Activated CD8-positive, alpha-beta memory T cell treated with anti-CD3 and anti-CD28 coated beads, Interleukin-2, amount 10 ng/mL, durations not matched to agents 7 days and 5 days (primary cell): ENCODE measurements around the gene VWA1. TPM values are rescaled to one million over a fixed set of nuclear protein-coding genes. Genes with fewer than 3 reads are reported as not detected.
"Not testable (repeated sequence)": the region's sequence is repeated elsewhere in the genome, so short reads cannot be mapped to it uniquely, and the experiment has no call there.

ENCODE experiments used
- ATAC-seq: fragments of 150-1000 bp; cut with Tn5 transposase; one replicate; pipeline ENCODE4 v1.10.0; 2021; ENCODE audit warnings: moderate library complexity
- CTCF ChIA-PET: fragments of 350-600 bp; sonication (Branson Sonifier 250); formaldehyde crosslinking; loops from one replicate; lab custom pipeline; 2021; ENCODE audit warnings: antibody characterized with exemption; lab: Charles Lee
- DNase-seq: peaks from one replicate; pipeline ENCODE4 v3.0.0-alpha.2; 2020
- H3K27ac Mint-ChIP-seq: one replicate; pipeline ENCODE4 v1.8.0; 2021; ENCODE audit warnings: mild to moderate bottlenecking, mixed read lengths
- H3K27me3 Mint-ChIP-seq: one replicate; pipeline ENCODE4 v1.8.0; 2021; ENCODE audit warnings: mixed read lengths
- H3K36me3 Mint-ChIP-seq: one replicate; pipeline ENCODE4 v1.8.0; 2021; ENCODE audit warnings: mild to moderate bottlenecking, mixed read lengths
- H3K4me1 Mint-ChIP-seq: one replicate; pipeline ENCODE4 v1.8.0; 2021; ENCODE audit warnings: mixed read lengths
- H3K4me3 Mint-ChIP-seq: one replicate; pipeline ENCODE4 v1.8.0; 2021; ENCODE audit warnings: mild to moderate bottlenecking, moderate library complexity, mixed read lengths
- H3K9me3 Mint-ChIP-seq: one replicate; pipeline ENCODE4 v1.8.0; 2022; ENCODE audit warnings: low read depth, mixed read lengths
- total RNA-seq, 2 experiments: library from RNA; stranded (reverse); gene quantifications; one replicate each; pipeline ENCODE4 v1.2.3, GENCODE V29; 2021

Gene VWA1
- total RNA-seq, 2 experiments from 2014 or later = 0.20 to 0.28 TPM

GRCh38 chr1:1399187-1399871 lies 36.2 kb upstream of the VWA1 start, which contains the start of gene CCNL2:
CCNL2 (minus strand) TSS chr1:1399335; CDS start chr1:1399306, 29 bp downstream.
- H3K4me1 Mint-ChIP-seq = peaks cover 49% of the 10 kb centered on the region
- H3K9me3 Mint-ChIP-seq = no peaks in the 10 kb centered on the region
- ATAC-seq (peak; percentile 97), DNase-seq (peak; percentile 99)
- H3K27me3 Mint-ChIP-seq = no peaks in the 10 kb centered on the region
- H3K27ac Mint-ChIP-seq = peak within 1 kb of the TSS; percentile 88
- H3K36me3 Mint-ChIP-seq = peaks cover 55% of the 10 kb centered on the region
- CTCF ChIA-PET = interaction anchor here (0.6 to 4.8 kb wide), 12 partner anchors 9 to 277 kb away, joined by 3 to 41 read pairs (median 5); partner anchors contain the start of genes AURKAIP1 and MRPL20
- H3K4me3 Mint-ChIP-seq = peak within 1 kb of the TSS; percentile 90

- peak; percentile 55 for DNase-seq
- no peaks in the 10 kb centered on the region for H3K9me3 Mint-ChIP-seq
- no peak for ATAC-seq
- peaks cover 54% of the 10 kb centered on the region for H3K36me3 Mint-ChIP-seq
- no peaks in the 10 kb centered on the region for H3K27me3 Mint-ChIP-seq
- peak overlapping the region; percentile 87 for H3K27ac Mint-ChIP-seq
- H3K4me1 Mint-ChIP-seq = peaks cover 49% of the 10 kb centered on the region
- H3K4me3 Mint-ChIP-seq = peak overlapping the region; percentile 90
- CTCF ChIA-PET = interaction anchor here (0.6 to 4.8 kb wide), 9 partner anchors 8 to 125 kb away, joined by 3 to 41 read pairs (median 7); partner anchors contain the start of genes AURKAIP1 and MRPL20
Observed at GRCh38 chr1:1399872-1400575, 35.5 kb upstream of the VWA1 start.

GRCh38 chr1:1400576-1401456 lies 34.7 kb upstream of the VWA1 start:
- Mint-ChIP-seq H3K4me1 (peaks cover 50% of the 10 kb centered on the region), H3K36me3 (peaks cover 54% of the 10 kb centered on the region)

GRCh38 chr1:1401457-1402010 lies 34.0 kb upstream of the VWA1 start:
- H3K9me3 Mint-ChIP-seq = no peaks in the 10 kb centered on the region
- H3K4me3 Mint-ChIP-seq = peak overlapping the region; percentile 33
- ATAC-seq = no peak
- H3K27ac Mint-ChIP-seq = peak overlapping the region; percentile 44
- CTCF ChIA-PET = interaction anchor here (4.8 kb wide), 1 partner anchor 27 kb away, joined by 41 read pairs; the partner anchor contains the start of gene AURKAIP1
- no peak for DNase-seq
- H3K36me3 Mint-ChIP-seq = peaks cover 57% of the 10 kb centered on the region
- no peaks in the 10 kb centered on the region for H3K27me3 Mint-ChIP-seq
- peaks cover 55% of the 10 kb centered on the region for H3K4me1 Mint-ChIP-seq

More at GRCh38 chr1:1400576-1401456, 34.7 kb upstream of the VWA1 start:
- H3K27ac Mint-ChIP-seq = peak overlapping the region; percentile 87
- ATAC-seq = no peak
- DNase-seq = no peak
- H3K9me3 Mint-ChIP-seq = no peaks in the 10 kb centered on the region
- H3K27me3 Mint-ChIP-seq = no peaks in the 10 kb centered on the region
- H3K4me3 Mint-ChIP-seq = peak overlapping the region; percentile 90
- CTCF ChIA-PET = interaction anchor here (3.1 to 4.8 kb wide), 2 partner anchors 26 to 29 kb away, joined by 16 to 41 read pairs; partner anchors contain the start of gene AURKAIP1

- Mint-ChIP-seq H3K27ac (peak overlapping the region; percentile 56), H3K36me3 (peaks cover 54% of the 10 kb centered on the region), H3K4me3 (peak overlapping the region; percentile 33), H3K27me3 (no peaks in the 10 kb centered on the region), H3K4me1 (peaks cover 53% of the 10 kb centered on the region), H3K9me3 (no peaks in the 10 kb centered on the region)
- ATAC-seq = no peak
- CTCF ChIA-PET = interaction anchor here (1.1 kb wide), 1 partner anchor 30 kb away, joined by 4 read pairs; no protein-coding TSS in a partner anchor
- DNase-seq = peak; percentile 56
Observed at GRCh38 chr1:1402072-1402900, 33.2 kb upstream of the VWA1 start.

- ATAC-seq, H3K9me3 Mint-ChIP-seq, DNase-seq, H3K27ac Mint-ChIP-seq, H3K27me3 Mint-ChIP-seq, H3K4me3 Mint-ChIP-seq: not testable (repeated sequence)
- CTCF ChIA-PET = interaction anchor here (1.1 kb wide), 1 partner anchor 31 kb away, joined by 4 read pairs; no protein-coding TSS in a partner anchor
- peaks cover 48% of the 10 kb centered on the region for H3K4me1 Mint-ChIP-seq
- H3K36me3 Mint-ChIP-seq = peaks cover 48% of the 10 kb centered on the region
Observed at GRCh38 chr1:1402901-1403392, 32.5 kb upstream of the VWA1 start.

GRCh38 chr1:1403653-1404052 lies 31.8 kb upstream of the VWA1 start:
- CTCF ChIA-PET = no interaction called here
- peaks cover 48% of the 10 kb centered on the region for H3K4me1 Mint-ChIP-seq
- peak overlapping the region; percentile 21 for H3K27ac Mint-ChIP-seq
- H3K4me3 Mint-ChIP-seq = no peak overlapping the region
- H3K27me3 Mint-ChIP-seq = no peaks in the 10 kb centered on the region
- no peaks in the 10 kb centered on the region for H3K9me3 Mint-ChIP-seq
- ATAC-seq (no peak), DNase-seq (no peak)
- H3K36me3 Mint-ChIP-seq = peaks cover 48% of the 10 kb centered on the region

- H3K27me3 Mint-ChIP-seq = no peaks in the 10 kb centered on the region
- peaks cover 41% of the 10 kb centered on the region for H3K4me1 Mint-ChIP-seq
- no peak for DNase-seq
- no peaks in the 10 kb centered on the region for H3K9me3 Mint-ChIP-seq
- peak overlapping the region; percentile 90 for H3K4me3 Mint-ChIP-seq
- H3K27ac Mint-ChIP-seq = peak overlapping the region; percentile 91
- peak; percentile 1 for ATAC-seq
- CTCF ChIA-PET = interaction anchor here (0.8 to 2.9 kb wide), 6 partner anchors 7 to 35 kb away, joined by 3 to 17 read pairs (median 4); partner anchors contain the start of genes AURKAIP1 and CCNL2
- peaks cover 38% of the 10 kb centered on the region for H3K36me3 Mint-ChIP-seq
Observed at GRCh38 chr1:1406101-1406820, 29.2 kb upstream of the VWA1 start.

- Mint-ChIP-seq H3K27me3 (no peaks in the 10 kb centered on the region), H3K9me3 (no peaks in the 10 kb centered on the region), H3K4me1 (peaks cover 34% of the 10 kb centered on the region), H3K36me3 (peaks cover 31% of the 10 kb centered on the region), H3K27ac (peak within 1 kb of the TSS; percentile 91), H3K4me3 (peak within 1 kb of the TSS; percentile 90)
- DNase-seq (peak; percentile 98), ATAC-seq (peak; percentile 97)
- CTCF ChIA-PET = interaction anchor here (0.8 to 2.9 kb wide), 8 partner anchors 8 to 35 kb away, joined by 3 to 17 read pairs (median 4); partner anchors contain the start of genes AURKAIP1 and CCNL2
Observed at GRCh38 chr1:1406821-1407635, 28.5 kb upstream of the VWA1 start, which contains the start of gene MRPL20. MRPL20 (minus strand) TSS chr1:1407293; CDS start chr1:1407217, 76 bp downstream.

GRCh38 chr1:1407636-1408318 lies 27.7 kb upstream of the VWA1 start:
- ATAC-seq = peak; percentile 28

More at GRCh38 chr1:1407636-1408318, 27.7 kb upstream of the VWA1 start:
- H3K9me3 Mint-ChIP-seq = no peaks in the 10 kb centered on the region
- peaks cover 25% of the 10 kb centered on the region for H3K36me3 Mint-ChIP-seq
- H3K4me3 Mint-ChIP-seq = peak overlapping the region; percentile 90
- peak overlapping the region; percentile 82 for H3K27ac Mint-ChIP-seq
- H3K4me1 Mint-ChIP-seq = peaks cover 32% of the 10 kb centered on the region
- peak; percentile 57 for DNase-seq
- no peaks in the 10 kb centered on the region for H3K27me3 Mint-ChIP-seq
- CTCF ChIA-PET = interaction anchor here (0.8 to 2.9 kb wide), 8 partner anchors 9 to 36 kb away, joined by 3 to 17 read pairs (median 4); partner anchors contain the start of genes AURKAIP1 and CCNL2
